Measurements from ENCODE around the gene TMEM245. TPM values are rescaled to one million over a fixed set of nuclear protein-coding genes. Genes with fewer than 3 reads are reported as not detected.
"Not testable (repeated sequence)": the region's sequence is repeated elsewhere in the genome, so short reads cannot be mapped to it uniquely, and the experiment has no call there.

Gene TMEM245
- polyA plus RNA-seq, 3 donors: 9.2 to 29.1 (median 14.4) TPM

- no peak overlapping the region for H3K27ac ChIP-seq (ENCODE audit: low read depth, low read length)
These were observed 34.2 kb downstream of the TMEM245 start for GRCh38 chr9:109085510-109085909.

- H3K27ac ChIP-seq (ENCODE audit: low read depth, low read length): no peak overlapping the region
- 96 to 100% (median 98%) methylated on average over 4 of the region's 4 CpGs for WGBS, 3 donors
These were observed 35.8 kb downstream of the TMEM245 start for GRCh38 chr9:109083813-109084405.

DNA sequence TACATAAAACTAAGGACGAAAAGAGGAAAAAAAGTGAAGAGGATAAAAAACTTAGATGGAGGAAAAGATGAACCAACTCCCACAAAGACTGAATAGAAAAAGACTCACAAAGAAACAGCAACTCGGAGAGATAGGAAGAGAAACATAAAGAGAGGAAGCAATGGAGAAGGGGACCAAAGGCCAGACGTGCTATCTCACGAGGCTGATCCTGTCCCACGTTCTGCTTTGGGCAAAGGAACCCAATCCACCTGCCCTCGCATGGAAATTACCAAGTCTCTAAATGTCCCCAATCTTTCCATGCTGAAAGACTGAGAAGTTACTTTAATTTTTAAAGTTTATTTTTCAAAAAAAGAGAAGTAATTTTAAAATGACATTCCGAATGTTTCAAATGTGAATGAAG, 36.6 kb downstream of the TMEM245 start:
- 77 to 87% (median 84%) methylated on average over 7 of the region's 7 CpGs for WGBS, 3 donors
- no peak overlapping the region for H3K27ac ChIP-seq (ENCODE audit: low read depth, low read length)

GRCh38 chr9:109082091-109082620, 37.6 kb downstream of the TMEM245 start:
- H3K27ac ChIP-seq (ENCODE audit: low read depth, low read length): no peak overlapping the region
- WGBS, 3 donors: 41 to 74% (median 49%) methylated on average over 2 of the region's 2 CpGs

- H3K27ac ChIP-seq (ENCODE audit: low read depth, low read length): no peak overlapping the region
- 77 to 94% (median 91%) methylated on average over 7 of the region's 7 CpGs for WGBS, 3 donors
These were observed 45.4 kb downstream of the TMEM245 start for GRCh38 chr9:109074236-109074889.

GRCh38 chr9:109072821-109073435, 46.8 kb downstream of the TMEM245 start:
- 53 to 83% (median 82%) methylated on average over 2 of the region's 2 CpGs for WGBS, 3 donors
- no peak overlapping the region for H3K27ac ChIP-seq (ENCODE audit: low read depth, low read length)

DNA sequence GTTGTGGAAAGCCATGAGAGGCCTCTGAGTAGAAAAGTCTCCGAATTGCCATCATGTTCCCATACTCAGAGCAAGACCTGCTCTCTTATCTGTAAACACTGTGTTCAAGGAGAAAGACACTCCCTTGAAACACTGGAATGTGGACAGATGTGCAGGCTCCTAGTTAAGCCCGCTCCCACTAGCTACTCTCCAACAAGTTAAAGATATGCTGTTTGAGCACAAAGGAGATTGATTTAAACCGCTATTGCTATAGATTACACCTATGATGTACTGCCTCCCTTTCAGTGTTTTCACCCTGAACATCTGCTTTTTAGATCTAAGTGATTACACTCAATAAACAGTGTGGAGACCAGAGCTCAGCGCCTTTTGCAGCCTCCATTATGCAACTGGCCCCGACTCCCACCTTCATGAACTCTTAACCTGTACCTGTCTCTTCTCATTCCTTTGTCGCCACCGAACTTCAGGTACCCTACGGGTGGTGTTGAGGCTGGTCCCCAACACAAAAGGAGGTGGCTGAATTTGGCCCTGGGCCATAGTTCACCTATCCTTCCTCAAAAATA, 47.5 kb downstream of the TMEM245 start:
- WGBS, 3 donors: 76 to 86% (median 84%) methylated on average over 8 of the region's 8 CpGs
- H3K27ac ChIP-seq (ENCODE audit: low read depth, low read length): no peak overlapping the region

GRCh38 chr9:109068764-109069163, 51.0 kb downstream of the TMEM245 start:
- H3K27ac ChIP-seq (ENCODE audit: low read depth, low read length): no peak overlapping the region
- WGBS, 3 donors: 98 to 100% (median 99%) methylated on average over 1 of the region's 1 CpG

GRCh38 chr9:109064963-109065702, 54.6 kb downstream of the TMEM245 start:
- WGBS, 3 donors: 95 to 98% (median 96%) methylated on average over 2 of the region's 2 CpGs

GRCh38 chr9:109063760-109064159, 56.0 kb downstream of the TMEM245 start:
- H3K27ac ChIP-seq (ENCODE audit: low read depth, low read length): no peak overlapping the region
- WGBS, 3 donors: 86 to 91% (median 87%) methylated on average over 2 of the region's 2 CpGs

More at GRCh38 chr9:109064963-109065702, 54.6 kb downstream of the TMEM245 start:
- H3K27ac ChIP-seq (ENCODE audit: low read depth, low read length): no peak overlapping the region

DNA sequence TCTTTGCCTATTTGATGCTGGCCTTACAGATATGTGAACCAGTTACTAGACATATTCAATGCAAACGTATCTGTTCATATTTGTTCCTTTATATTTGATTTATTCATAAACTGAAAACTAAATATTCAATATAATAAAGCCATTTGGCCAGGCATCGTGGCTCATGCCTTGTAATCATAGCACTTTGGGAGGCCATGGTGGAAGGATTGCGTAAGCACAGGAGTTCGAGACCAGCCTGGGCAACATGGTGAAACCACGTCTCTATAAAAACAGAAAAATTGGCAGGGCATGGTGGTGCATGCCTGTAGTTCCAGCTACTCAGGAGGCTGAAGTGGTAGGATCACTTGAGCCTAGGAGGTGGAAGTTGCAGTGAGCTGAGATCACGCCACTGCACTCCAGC, 57.2 kb downstream of the TMEM245 start:
- WGBS, 3 donors: 86 to 94% (median 88%) methylated on average over 6 of the region's 6 CpGs
- no peak overlapping the region for H3K27ac ChIP-seq (ENCODE audit: low read depth, low read length)

DNA sequence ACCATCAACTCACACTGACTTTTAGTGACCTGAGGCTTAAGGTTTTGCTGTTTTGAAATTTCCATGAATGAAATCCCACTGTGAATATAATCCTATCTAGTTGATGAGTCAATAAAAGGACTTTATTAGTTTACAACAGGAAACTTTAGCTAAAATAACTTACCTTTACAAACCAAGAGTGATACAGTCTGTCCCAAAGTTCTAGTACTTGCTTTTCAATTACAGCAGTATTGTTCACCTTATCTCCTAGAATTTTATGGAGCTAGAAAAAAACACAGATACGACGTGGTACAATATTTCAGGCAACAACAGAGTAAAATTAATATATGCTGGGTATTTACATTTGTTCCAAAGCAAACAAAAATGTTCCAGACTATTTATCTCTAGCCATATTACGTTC, 59.6 kb downstream of the TMEM245 start:
- H3K27ac ChIP-seq (ENCODE audit: low read depth, low read length): no peak overlapping the region
- WGBS, 3 donors: 32 to 97% (median 62%) methylated on average over 3 of the region's 3 CpGs

DNA sequence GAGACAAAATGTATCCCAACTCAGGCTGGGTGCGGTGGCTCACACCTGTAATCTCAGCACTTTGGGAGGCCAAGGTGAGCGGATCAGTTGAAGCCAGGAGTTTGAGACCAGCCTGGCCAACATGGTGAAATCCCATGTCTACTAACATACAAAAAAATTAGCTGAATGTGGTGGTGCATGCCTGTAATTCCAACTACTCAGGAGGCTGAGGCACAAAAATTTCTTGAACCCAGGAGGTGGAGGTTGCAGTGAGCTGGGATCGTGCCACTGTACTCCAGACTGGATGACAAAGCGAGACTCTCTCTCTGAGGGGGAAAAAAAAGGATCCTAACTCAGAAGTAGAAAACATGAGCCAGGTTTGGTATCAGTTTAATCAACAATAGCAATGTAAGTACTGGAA, 66.6 kb downstream of the TMEM245 start:
- WGBS, 3 donors: 85 to 100% (median 99%) methylated on average over 4 of the region's 4 CpGs
- not testable (repeated sequence) for H3K27ac ChIP-seq (ENCODE audit: low read depth, low read length)

DNA sequence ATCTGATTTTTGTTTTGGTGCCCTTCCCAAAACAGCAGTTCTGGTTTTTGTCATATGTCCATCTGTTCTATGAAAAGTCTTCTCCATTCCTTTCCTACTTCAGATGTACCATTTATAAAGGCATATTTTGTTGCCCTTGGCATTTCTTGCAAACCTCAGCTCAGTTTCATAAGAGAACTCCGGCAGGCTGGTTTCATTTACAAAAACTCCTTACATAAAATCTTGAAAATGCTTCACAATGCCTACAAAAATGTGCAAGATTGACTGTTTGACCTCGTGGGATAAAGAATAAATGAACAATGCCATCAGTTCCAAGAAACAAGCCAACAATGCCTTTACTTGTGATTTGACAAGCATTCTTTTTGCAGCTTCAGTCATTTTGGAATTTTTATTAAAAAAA, 67.3 kb downstream of the TMEM245 start:
- WGBS, 3 donors: 72 to 87% (median 73%) methylated on average over 2 of the region's 2 CpGs
- H3K27ac ChIP-seq (ENCODE audit: low read depth, low read length): no peak overlapping the region

- no peak overlapping the region for H3K27ac ChIP-seq (ENCODE audit: low read depth, low read length)
- WGBS, 3 donors: 77 to 96% (median 90%) methylated on average over 1 of the region's 1 CpG
These were observed 68.0 kb downstream of the TMEM245 start for GRCh38 chr9:109051733-109052132.

DNA sequence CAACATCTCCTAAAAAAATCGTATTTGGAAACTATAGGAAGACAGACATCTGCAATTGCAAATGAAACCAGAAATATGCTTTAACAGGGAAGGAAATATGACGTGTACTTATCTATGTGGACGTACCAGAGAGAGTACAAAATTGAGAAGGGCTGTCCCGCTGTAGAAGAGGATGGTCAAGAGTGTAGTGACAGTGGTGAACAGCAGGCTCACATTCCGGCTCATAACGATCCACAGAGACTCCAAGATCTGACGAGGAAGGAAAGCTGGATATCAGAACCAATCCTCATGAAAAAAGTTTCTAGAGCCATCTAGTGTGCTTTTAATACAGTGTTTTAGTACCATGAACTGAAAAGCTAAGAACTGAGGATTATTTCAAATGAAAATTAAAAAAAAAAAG, 69.3 kb downstream of the TMEM245 start:
- H3K27ac ChIP-seq (ENCODE audit: low read depth, low read length): no peak overlapping the region
- 76 to 82% (median 81%) methylated on average over 7 of the region's 7 CpGs for WGBS, 3 donors

DNA sequence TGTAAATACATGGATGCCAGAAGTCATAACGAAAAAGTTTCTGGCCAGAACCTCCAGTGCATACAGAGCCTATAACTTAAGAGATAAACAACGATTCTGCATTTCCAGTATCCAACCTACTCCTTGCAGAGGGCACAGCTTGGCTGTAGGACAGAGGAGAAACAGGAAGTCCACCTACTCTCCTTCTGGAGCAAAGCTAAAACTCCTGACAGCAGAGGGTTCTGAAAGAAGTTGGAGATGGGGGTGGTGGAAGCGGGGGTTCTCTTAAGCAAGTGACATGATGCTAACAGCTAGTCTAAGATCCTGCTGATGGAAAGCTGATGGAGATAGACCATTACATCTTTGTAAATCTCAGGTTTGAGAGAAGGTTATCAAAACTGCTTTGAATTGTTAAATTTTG, 70.9 kb downstream of the TMEM245 start:
- WGBS, 3 donors: 86 to 88% (median 88%) methylated on average over 3 of the region's 3 CpGs
- no peak overlapping the region for H3K27ac ChIP-seq (ENCODE audit: low read depth, low read length)

DNA sequence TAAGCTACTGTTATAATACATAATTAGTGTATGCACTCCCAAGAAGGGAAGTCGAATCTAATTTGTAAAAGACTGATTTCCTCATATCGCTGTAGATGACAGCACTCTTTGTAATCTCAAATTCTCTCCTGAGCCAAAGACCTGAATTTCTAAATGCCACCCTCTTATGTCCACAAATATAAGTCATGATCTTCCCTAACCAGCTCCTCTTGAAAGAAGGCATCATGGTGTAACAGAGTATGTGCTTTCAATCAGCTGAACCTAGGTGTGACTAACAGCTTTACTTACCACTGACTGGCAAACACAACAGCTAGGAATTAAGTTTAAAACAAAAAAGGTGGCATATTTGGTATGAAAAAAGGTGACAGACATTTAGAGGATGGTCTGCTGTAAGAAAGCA, 72.5 kb downstream of the TMEM245 start:
- 88 to 91% (median 90%) methylated on average over 2 of the region's 2 CpGs for WGBS, 3 donors

GRCh38 chr9:109046346-109046745, 73.4 kb downstream of the TMEM245 start:
- H3K27ac ChIP-seq (ENCODE audit: low read depth, low read length): no peak overlapping the region
- WGBS, 3 donors: 90 to 100% (median 93%) methylated on average over 1 of the region's 1 CpG

More for the DNA sequence above, 72.5 kb downstream of the TMEM245 start:
- H3K27ac ChIP-seq (ENCODE audit: low read depth, low read length): no peak overlapping the region

Data from adipose tissue (tissue), 3 donors.